Fibroblast of lung (primary cell): Measurements from ENCODE around the gene LRP1-AS.

Experiments used
- CTCF ChIP-seq, 2 donors: IDR thresholded peaks in 1 of 2; conservative IDR thresholded peaks in 1 of 2; 1 replicate in 1 of 2; 2 replicates in 1 of 2; pipeline ENCODE4 v1.5.1; 2011 to 2012; ENCODE audit warnings: low read length in 2 of 2, control low read depth in 1 of 2, inconsistent platforms in 1 of 2, low read depth in 1 of 2, mild to moderate bottlenecking in 1 of 2
- EZH2 ChIP-seq: IDR thresholded peaks from 2 replicates; pipeline ENCODE4 v1.5.1; 2012; ENCODE audit warnings: low read length, control low read depth, mild to moderate bottlenecking; ENCODE audit errors: missing control alignments

GRCh38 chr12:57103856-57104255 is 43.6 kb downstream of the LRP1-AS start:
- TF ChIP-seq CTCF (conservative IDR thresholded peaks at IDR 0.05 in 1 of 2, IDR thresholded peaks at IDR 0.05 in 1 of 2; ENCODE audit: low read depth in 1 of 2, low read length in 2 of 2), result no peak
- no peak for TF ChIP-seq EZH2
